Loucy (cell line): ENCODE results near the gene STAC2.

ENCODE experiments used
- EZH2phosphoT487 ChIP-seq: fragments of 200-600 bp; IDR thresholded peaks from 2 replicates; pipeline ENCODE4 v1.6.1; 2018; ENCODE audit warnings: antibody characterized with exemption, mild to moderate bottlenecking, moderate library complexity, borderline replicate concordance
- TF ChIP-seq, protein P1 (sequence below): fragments of 200-600 bp; sonication (generic); conservative IDR thresholded peaks from 2 replicates; pipeline ENCODE4 v1.5.1; 2014; ENCODE audit warnings: mild to moderate bottlenecking, antibody characterized with exemption, low read length

DNA sequence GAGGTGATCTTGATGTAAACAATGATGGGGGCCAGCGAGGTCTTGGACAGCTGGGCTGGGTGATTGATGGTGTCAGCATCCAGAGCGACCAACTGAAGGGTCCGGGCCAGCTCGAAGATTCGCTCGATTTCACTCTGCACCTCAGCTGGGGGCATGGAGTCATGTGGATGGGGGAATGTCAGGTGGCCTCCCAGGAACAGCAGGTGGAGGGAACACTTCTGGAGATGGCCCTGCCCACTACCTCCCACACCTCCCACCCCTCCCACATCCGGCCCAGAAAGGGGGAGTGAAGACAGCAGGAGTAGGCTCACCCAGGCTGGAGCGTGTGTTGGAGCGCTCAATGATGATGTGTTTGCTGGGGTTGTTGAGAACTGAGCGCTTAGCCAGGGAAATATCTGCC lies 42.0 kb downstream of the STAC2 start:
- TF ChIP-seq, protein P1, sequence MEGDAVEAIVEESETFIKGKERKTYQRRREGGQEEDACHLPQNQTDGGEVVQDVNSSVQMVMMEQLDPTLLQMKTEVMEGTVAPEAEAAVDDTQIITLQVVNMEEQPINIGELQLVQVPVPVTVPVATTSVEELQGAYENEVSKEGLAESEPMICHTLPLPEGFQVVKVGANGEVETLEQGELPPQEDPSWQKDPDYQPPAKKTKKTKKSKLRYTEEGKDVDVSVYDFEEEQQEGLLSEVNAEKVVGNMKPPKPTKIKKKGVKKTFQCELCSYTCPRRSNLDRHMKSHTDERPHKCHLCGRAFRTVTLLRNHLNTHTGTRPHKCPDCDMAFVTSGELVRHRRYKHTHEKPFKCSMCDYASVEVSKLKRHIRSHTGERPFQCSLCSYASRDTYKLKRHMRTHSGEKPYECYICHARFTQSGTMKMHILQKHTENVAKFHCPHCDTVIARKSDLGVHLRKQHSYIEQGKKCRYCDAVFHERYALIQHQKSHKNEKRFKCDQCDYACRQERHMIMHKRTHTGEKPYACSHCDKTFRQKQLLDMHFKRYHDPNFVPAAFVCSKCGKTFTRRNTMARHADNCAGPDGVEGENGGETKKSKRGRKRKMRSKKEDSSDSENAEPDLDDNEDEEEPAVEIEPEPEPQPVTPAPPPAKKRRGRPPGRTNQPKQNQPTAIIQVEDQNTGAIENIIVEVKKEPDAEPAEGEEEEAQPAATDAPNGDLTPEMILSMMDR: no peak
- TF ChIP-seq EZH2phosphoT487: no peak
